ENCODE data around the gene TMEM94. TPM values are rescaled to one million over a fixed set of nuclear protein-coding genes. Genes with fewer than 3 reads are reported as not detected.

TMEM94 gene
- total and polyA plus RNA-seq, 9 of the 15 experiments (the other 6 are each of a cell fraction or from before 2014, with no cell fraction given) = 0.35 to 48.1 (median 14.4) TPM

- TF ChIP-seq CEBPZ (IDR thresholded peaks at IDR 0.05; ENCODE audit: borderline replicate concordance, low read depth, low read length) = no peak
Observed at GRCh38 chr17:75536366-75536765, 79.9 kb downstream of the TMEM94 start (continued).

GRCh38 chr17:75539967-75540729, 83.7 kb downstream of the TMEM94 start:
- Histone ChIP-seq H3K9me3 (replicated peaks; ENCODE audit: control insufficient read depth, insufficient read depth, low read depth, low read length) (no peaks in the 10 kb centered on the region), H3K36me3 (ENCODE audit: control insufficient read depth, insufficient read depth, low read length) (no peaks in the 10 kb centered on the region), H3K27me3 (ENCODE audit: control insufficient read depth in 2 of 2, insufficient read depth in 2 of 2, low read length in 2 of 2) (no peaks in the 10 kb centered on the region), H3K79me2 (ENCODE audit: control insufficient read depth, insufficient read depth, low read length) (no peaks in the 10 kb centered on the region), H3K4me1 (replicated peaks in 1 of 2; ENCODE audit: control insufficient read depth in 2 of 2, insufficient read depth in 2 of 2, low read length in 2 of 2) (peaks cover 6 to 40% of the 10 kb centered on the region in 2 experiments; a peak in 3 of 5 replicates), H3K9me1 (ENCODE audit: control insufficient read depth, insufficient read depth, low read length) (no peaks in the 10 kb centered on the region), H3K4me2 (ENCODE audit: insufficient read depth, low read length) (no peak overlapping the region), H3K9ac (ENCODE audit: insufficient read depth in 1 of 2, low read depth in 2 of 2, low read length in 2 of 2) (peak overlapping the region in 1 of 2 experiments; percentile 58; a peak in 1 of 4 replicates), H2AFZ (ENCODE audit: low read depth, low read length) (no peak overlapping the region), H3K4me3 (no peak overlapping the region), H4K20me1 (replicated peaks; ENCODE audit: control insufficient read depth, insufficient read depth, low read length) (peaks cover 13% of the 10 kb centered on the region; the same call in 1 of the 2 replicates), H3K27ac (ENCODE audit: extremely low read depth, low read depth, low read length) (no peak overlapping the region)
- intact Hi-C loops (cut with micrococcal nuclease) (no loop called here), in situ Hi-C loops (cut with MboI) (no loop called here)
- POLR2A ChIA-PET = interaction anchor here (0.6 kb wide), 1 partner anchor 250 kb away, joined by 3 read pairs; no protein-coding TSS in a partner anchor
- DNase-seq (ENCODE audit: extremely low read depth in 1 of 4, low spot score in 3 of 4) (no peak), ATAC-seq (no peak), FAIRE-seq (no peak)
- WGBS (ENCODE audit: insufficient coverage, low coverage, missing lambda C conversion rate) = 71% methylated on average over 12 of the region's 13 CpGs
- BruUV-seq (replicated peaks) = no TSS peak
- CTCF ChIA-PET (ENCODE audit: low intra/inter-chr PET ratio) = no interaction called here
- TF ChIP-seq ETV1 (tag; conservative IDR thresholded peaks at IDR 0.05; ENCODE audit: low read depth) (no peak), GTF3C2 (IDR thresholded peaks at IDR 0.05; ENCODE audit: borderline replicate concordance, extremely low read depth, insufficient read length) (no peak), ZBTB11 (CRISPR knock-in tag; IDR thresholded peaks at IDR 0.05) (no peak), RBFOX2 (IDR thresholded peaks at IDR 0.05; ENCODE audit: low read depth, low read length) (no peak), MTA1 (IDR thresholded peaks at IDR 0.05; ENCODE audit: borderline replicate concordance) (no peak), NCOA2 (IDR thresholded peaks at IDR 0.05; ENCODE audit: partially characterized antibody in 2 of 2) (no peak), NFXL1 (CRISPR knock-in tag; IDR thresholded peaks at IDR 0.05) (no peak)
